Measurements from ENCODE around the gene PHF23.

The PHF23 gene

DNA sequence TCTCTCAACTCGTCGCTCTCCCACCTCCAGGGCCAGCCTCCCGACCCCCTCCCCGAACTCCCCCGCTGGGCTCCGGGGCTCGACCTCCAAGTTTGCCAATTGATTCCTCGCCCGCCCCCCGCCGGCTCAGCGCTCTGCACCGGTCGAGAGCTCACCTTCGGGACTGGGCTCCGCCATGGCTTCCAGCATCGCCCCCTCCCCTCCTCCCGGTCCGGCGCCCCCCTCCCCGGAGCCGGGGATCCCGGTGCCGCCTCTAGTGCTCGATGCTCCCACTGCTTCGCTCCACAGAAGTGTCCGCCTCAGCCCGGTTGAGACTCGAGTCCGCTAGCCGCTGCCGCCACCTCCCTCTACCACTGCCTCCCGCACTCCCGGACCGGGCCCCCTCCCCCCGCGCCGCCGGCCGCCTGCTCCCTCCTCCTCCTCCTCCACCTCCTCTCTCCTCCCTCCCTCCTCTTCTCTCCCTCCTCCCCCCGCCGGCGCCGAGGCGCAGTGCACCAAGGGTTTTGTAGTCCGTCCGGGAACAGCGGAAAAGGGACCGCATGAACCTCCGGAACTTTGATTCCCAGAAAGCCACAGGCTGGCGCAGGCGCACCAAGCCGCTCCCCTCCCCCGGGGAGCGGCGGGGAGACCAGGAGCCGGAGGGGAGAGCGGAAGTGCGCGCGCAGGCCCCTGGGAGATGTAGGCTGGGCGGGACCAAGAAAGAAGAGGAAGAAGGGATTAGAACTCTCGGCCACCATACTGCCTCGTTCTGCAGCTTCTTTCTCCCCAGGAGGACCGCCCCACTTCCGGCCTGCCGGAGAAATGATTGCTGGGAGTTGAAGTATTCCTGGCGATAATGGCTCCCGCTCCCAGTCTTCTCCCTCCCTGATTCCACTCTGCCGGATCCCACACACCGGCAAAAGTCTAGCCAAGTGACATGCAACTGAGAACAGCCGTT, at the start of gene PHF23:
Gene PHF23, minus strand, starts transcription at position 367 of the 937 bp plus-strand sequence. Its CDS starts 178 bp downstream, at position 189.
- ATAC-seq, result peak; percentile 68 to 72

DNA sequence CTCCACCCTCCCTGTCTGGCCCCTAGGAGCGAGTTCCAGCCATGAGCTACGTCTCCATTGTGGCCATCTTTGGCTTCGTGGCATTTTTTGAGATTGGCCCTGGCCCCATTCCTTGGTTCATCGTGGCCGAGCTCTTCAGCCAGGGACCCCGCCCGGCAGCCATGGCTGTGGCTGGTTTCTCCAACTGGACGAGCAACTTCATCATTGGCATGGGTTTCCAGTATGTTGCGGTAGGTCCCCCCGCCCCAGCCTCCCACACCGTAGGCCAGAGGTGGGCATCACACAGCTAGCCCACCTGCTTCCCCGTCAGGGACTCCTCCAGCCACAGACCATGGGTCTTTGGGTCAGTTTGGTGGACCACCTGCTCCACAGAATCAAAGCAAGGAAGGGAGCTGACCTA, 46.4 kb upstream of the PHF23 start:
- no peak for ATAC-seq

DNA sequence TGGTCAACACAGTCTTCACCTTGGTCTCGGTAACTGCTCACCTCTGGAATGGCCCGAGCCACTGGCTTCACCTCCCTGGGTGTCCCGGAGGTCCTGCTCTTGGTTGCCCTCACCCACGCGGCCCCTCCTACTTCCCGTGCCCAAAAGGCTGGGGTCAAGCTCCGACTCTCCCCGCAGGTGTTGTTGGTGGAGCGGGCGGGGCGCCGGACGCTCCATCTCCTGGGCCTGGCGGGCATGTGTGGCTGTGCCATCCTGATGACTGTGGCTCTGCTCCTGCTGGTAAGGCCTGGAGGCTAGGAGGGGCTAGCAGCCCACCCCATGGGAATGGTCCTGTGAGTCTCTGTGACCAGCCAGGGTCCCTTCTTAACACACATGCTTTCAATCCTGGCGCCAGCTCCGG, 45.7 kb upstream of the PHF23 start:
- no peak for ATAC-seq

DNA sequence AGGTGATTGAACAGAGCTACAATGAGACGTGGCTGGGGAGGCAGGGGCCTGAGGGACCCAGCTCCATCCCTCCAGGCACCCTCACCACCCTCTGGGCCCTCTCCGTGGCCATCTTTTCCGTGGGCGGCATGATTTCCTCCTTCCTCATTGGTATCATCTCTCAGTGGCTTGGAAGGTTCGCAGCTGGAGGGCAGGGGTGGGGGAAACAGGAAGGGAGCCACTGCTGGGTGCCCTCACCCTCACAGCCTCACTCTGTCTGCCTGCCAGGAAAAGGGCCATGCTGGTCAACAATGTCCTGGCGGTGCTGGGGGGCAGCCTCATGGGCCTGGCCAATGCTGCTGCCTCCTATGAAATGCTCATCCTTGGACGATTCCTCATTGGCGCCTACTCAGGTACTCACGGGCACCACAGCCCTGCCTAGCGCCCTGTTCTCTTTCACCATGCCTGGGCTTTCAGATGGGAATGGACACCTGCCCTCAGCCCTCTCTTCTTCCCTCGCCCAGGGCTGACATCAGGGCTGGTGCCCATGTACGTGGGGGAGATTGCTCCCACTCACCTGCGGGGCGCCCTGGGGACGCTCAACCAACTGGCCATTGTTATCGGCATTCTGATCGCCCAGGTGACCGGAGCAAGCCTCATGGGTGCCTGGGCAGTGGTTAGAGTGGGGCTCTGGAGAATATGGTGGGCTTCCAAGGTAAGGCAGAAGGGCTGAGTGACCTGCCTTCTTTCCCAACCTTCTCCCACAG, 44.4 kb upstream of the PHF23 start:
- no peak for ATAC-seq

DNA sequence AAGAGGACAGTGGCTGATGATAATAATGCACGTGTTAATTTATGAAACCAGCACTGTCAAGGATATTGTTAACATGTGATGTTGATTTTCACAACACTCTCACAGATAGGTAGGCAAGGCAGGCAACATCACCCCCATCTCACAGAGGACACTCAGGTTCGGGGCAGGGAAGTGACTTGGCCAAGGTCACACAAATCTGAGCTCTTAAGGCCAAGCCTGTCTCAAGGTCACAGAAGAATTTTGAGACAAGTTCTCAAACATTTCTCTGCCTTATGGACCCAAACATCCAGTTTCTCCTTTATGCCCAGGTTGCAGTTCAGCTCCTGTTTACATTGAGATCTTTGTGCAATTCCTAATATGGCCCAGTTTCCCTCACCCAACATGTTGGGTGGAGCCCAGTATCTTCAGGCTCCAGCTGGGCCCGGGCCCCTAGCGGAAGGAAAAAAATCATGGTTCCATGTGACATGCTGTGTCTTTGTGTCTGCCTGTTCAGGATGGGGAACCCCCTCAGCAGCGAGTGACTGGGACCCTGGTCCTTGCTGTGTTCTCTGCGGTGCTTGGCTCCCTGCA, 43.6 kb upstream of the PHF23 start:
- no peak for ATAC-seq

DNA sequence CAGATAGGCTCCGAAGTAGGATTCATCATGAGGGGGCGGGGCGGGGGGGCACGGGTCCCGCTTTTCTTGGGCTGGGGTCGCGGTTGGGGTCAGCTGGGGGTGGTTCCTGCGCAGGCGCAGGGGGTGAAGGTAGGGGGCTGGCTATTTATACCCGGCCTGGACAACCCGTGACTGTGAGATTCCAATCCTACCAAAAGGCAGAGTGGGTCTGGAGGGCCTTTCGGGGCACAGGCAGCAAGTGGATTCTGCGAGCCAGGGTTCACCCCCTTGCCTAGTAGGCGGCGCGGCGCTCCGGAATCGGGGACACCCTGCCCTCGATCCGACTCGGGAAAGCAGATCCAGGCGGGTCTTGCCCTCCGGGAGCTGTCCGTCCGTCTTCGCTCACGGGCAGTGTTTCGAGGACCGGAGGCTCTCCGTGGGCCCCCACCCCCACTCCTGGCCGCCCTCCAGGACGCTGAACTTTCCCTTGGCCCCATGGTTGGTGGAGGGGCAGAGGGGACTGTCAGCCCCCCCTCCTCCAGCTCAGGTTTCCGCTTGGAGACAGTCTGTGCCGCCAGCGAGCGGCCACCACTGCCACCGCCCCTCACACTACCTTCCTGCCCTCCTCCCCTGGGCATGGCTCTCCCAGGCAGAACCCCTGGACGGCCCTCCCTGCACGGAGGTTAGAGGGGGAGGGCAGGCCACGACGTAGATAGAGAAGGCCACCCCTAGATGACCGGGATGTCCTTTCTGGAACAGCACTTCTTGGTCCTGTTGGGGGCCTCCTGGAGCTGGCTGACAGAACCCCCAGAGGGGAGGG, 42.9 kb upstream of the PHF23 start:
- ATAC-seq, result no peak

DNA sequence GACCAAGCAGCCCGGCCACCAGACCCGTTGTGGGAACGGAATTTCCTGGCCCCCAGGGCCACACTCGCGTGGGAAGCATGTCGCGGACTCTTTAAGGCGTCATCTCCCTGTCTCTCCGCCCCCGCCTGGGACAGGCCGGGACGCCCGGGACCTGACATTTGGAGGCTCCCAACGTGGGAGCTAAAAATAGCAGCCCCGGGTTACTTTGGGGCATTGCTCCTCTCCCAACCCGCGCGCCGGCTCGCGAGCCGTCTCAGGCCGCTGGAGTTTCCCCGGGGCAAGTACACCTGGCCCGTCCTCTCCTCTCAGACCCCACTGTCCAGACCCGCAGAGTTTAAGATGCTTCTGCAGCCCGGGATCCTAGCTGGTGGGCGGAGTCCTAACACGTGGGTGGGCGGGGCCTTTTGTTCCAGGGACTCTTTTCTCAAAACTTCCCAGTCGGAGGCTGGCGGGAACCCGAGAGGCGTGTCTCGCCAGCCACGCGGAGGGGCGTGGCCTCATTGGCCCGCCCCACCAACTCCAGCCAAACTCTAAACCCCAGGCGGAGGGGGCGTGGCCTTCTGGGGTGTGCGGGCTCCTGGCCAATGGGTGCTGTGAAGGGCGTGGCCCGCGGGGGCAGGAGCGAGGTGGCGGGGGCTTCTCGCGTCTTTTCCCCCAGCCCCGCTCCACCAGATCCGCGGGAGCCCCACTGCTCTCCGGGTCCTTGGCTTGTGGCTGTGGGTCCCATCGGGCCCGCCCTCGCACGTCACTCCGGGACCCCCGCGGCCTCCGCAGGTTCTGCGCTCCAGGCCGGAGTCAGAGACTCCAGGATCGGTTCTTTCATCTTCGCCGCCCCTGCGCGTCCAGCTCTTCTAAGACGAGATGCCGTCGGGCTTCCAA, 42.1 kb upstream of the PHF23 start, which contains the start of gene SLC2A4:
Gene SLC2A4, plus strand, starts transcription at position 645 of the 879 bp plus-strand sequence. Its CDS starts 217 bp downstream, at position 862.
- ATAC-seq, result peak; percentile 75 to 80

DNA sequence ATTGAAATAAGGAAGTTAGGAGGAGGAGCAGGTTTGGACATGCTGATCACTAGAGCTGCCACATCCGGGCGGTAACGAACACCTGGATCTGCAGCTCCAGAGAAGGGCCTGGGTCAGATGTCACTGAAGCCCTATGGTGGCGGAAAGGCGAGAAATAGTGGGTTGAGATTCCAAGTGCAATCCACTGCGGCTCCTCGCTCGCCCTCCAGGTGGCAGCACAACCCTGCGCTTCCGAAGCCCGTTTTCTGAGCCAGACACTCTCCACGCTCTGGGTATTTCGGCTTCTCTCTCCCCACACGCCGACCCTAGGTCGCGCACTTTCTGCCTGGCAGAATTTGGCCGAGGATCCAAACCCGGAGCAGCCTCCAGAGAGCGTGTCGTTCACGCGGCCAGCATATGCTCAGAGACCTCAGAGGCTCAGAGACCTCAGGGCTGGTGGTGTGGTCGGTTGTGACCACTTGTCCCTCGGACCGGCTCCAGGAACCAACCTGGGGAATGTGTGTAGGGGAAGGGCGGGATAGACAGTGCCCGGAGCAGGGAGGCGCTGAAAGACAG, 41.3 kb upstream of the PHF23 start:
- ATAC-seq, result peak; percentile 78 to 85

DNA sequence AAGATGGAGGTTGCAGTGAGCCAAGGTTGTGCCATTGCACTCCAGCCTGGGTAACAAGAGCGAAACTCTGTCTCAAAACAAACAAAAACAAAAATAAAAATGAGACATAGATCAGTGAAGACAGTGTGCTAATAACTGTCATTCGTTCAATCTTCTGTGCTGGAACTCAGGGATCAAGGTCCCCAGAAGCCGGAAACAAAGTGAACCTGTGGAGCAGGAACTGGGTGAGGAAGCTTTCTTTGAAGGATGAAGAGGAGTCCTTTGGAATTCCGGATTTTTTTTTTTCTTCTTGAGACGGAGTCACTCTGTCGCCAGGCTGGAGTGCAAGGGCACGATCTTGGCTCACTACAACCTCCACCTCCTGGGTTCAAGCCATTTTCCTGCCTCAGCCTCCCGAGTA, 40.2 kb upstream of the PHF23 start:
- no peak for ATAC-seq

DNA sequence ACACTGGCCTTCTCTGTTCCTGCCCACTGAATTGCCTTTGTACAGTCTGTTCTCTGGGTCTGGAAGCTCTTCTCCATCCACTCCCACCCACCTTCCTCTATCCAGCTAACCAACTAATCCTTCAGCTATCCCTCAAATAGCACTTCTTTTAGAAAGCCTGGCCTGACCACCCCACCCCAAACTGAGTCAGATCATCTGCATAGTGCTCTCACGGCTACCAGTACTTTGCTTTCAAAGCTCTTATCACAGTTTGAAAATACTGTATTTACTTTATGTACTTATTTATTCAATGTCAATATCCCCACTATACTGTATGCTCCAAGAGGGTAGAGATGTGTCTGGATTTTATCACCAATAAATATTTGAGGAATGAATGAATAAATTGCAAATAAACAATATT, 27.5 kb upstream of the PHF23 start:
- no peak for ATAC-seq

DNA sequence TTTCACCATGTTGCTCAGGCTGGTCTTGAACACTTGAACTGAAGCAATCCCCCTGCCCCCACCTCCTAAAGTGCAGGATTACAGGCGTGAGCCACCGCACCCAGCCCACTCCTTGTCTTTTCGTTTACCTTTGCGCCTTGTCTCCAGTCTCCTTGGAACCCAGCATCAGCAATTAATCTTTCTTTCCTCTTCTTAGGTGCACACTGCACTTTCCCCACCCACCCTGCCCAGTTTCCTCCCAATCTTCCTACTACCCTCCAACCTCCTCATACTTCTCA, 24.5 kb upstream of the PHF23 start:
- no peak for ATAC-seq

DNA sequence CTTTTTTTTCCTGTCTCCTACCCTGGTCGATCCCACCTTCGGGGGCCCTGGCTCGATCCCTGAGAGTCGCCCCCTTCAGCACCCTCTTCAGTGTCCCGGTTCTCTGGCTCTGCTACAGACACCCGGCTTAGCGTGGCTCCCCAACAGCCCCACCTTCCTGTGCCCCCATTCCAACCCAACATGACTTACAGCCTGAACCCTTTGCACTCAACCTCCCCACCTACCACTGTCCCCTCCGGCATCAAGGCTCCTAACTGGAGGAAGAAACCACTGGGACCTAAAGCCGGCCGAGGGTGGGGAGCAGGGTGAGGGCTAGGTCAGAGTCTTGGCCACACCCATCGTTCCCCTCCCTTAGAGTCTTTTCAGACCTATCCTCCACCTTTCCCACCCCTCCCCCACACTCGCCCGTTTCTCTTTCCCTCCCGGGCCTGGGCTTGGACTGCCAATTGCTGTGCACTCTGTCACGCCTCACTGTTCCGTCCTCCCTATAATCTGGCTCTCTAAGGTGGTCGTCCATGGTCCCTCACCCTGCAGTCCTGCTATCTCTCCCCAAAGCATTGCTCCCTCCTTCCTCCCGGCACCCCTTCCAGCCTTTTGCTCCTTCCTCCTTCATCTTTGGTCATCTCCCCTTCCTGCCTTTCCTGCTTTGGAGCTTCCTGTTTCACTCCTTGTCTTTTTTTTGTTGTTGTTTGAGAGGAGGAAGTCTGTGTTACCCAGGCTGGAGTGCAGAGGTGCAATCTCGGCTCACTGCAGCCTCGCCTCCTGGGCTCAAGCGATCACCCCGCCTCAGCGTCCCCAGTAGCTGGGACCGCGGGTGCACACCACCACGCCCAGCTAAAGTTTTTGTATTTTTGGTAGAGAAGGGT, 23.9 kb upstream of the PHF23 start:
- ATAC-seq, result peak in 1 of 2 donors; percentile 11

DNA sequence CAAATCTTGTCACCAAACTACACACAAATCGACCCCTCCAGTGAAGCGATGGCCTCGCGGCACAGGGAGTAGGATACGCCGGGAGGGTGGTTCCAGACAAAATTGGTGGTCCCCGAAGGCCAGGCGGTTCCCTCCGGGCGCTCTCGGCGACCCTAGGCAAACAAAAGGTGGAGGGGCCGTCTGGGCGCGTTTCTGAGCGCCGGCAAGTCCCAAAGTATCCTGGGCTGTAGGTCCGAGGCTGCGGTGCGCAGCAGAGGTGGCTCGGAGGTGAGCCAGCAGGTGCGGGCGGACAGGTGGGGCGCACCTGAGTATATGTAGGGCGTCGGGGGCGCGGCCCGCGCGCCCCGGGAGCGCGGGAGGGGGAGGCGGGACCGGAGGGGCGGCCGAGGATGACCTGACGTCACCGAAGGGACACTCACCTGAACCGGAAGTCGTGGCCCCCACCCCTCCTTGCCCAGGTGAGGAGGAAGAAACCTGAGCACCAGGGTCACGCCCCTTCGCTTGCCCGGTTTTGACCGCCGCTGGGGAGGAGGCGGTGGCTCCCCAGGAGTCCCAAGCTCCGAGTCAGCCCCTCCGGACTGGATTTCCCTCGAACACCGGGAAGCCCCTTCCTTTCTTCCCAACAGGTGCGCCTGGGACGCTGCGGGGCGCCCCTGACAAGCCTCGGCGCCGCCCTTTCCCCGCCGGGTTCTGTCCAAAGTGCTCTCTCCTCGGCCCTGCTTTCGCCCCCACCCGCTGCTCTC, 23.1 kb upstream of the PHF23 start, which contains the start of gene CLDN7:
Gene CLDN7, minus strand, starts transcription at position 287 of the 743 bp plus-strand sequence. CDS start 435 bp downstream, outside the sequence.
- ATAC-seq, result no peak

DNA sequence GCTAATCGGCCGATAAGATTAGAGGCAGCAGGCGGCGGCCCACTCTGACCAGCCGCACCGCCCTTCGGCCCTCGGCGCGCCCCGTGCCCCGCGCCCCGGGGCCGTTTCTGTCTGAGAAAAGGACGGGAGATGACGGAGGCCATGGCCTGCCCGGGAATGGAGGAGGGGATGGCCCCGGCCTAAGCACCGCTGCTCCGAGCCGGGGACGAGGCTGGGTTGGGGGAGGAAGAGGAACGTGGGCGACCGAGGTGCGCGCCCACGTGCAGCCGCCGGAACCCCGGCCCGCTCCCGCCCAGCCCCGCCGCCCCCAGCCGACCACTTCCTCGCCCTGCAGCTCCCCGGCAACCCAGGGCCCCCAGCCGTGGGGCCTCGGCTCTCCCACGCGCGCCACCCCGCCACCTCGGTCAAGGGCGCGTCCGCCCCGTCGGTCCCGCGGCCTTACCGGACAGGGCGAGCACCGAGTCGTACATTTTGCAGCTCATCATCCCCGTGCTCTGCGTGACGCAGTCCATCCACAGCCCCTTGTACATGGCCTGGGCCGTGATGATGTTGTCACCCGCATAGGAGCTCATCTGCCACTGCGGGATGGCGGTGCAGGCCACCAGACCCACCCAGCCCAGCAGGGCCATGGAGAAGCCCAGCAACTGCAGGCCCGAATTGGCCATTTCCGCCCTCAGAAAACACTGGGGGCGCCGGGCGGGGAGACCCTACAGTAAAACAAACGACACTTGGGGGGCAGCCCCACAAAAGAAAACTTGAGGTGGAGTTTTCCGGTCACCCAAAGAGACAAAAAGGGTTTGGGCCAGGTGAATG, 22.3 kb upstream of the PHF23 start:
- ATAC-seq, result peak; percentile 48 to 56

DNA sequence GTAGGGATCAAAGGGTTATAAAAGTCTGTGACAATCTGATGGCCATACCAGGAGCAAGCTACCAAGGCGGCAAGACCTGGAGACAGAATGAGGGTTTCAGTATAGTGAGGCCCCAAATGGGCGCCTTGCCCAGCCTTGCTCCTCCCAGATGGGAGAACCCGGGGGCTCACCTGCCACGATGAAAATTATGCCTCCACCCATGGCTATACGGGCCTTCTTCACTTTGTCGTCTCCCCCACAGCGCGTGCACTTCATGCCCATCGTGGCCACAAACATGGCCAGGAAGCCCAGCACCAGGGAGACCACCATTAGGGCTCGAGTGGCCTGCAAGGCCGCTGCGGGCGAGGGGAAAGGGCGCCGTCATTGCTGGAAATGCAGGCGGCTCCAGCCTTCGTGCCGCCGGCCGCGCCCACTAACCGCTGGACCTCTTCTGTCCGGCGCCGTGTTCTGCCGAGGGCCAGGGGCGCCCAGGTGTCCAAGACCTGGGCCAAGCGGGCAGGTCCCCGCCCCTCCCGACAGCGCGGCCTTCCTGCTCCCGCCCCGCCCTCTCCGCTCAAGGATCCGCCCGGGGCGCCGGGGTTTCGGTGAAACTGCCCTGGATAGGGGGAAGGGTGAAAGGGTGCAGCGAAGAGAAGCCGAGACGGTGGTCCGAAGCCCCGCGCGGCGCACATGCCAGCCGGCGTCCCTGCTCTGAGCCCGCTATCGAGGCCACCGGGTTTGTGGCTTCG, 21.6 kb upstream of the PHF23 start:
- ATAC-seq, result peak; percentile 42

DNA sequence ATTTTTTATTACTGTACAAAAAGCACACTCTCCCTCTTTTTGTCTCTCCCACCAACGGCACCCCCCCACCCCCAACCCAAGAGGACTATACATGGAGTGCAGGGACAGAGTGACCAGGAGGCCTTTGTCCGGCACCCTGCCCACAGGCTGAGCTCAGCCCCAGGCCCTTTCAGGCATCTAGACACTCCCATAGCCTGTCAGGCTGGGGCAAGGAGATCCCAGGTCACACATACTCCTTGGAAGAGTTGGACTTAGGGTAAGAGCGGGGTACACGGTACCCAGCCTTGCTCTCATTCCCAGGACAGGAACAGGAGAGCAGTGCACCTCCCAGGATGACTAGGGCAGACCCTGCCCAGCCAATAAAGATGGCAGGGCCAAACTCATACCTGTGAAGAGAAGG, 20.9 kb upstream of the PHF23 start:
- no peak for ATAC-seq

DNA sequence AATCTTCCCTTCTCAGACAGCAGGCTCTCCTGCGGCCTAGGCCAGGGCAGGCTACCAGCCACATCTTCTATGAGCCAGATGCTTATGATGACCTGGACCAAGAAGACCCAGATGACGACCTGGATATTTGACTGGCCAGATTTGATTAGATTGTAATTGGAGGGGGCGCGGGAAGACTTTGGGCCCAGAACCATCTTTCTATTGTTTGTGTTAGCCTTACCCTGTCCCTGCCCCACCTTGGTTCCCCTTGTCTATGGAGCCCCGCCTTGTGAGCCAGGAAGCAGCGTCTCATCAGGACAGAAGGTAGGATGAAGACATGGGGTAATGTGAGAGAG, 20.3 kb upstream of the PHF23 start:
- ATAC-seq, result no peak
